Effector CD4-positive, alpha-beta T cell (primary cell): ENCODE measurements around the gene PALM2AKAP2.

Experiments used
- DNase-seq: peaks from one replicate; pipeline ENCODE4 v3.0.0-alpha.2; 2020

Gene PALM2AKAP2

DNA sequence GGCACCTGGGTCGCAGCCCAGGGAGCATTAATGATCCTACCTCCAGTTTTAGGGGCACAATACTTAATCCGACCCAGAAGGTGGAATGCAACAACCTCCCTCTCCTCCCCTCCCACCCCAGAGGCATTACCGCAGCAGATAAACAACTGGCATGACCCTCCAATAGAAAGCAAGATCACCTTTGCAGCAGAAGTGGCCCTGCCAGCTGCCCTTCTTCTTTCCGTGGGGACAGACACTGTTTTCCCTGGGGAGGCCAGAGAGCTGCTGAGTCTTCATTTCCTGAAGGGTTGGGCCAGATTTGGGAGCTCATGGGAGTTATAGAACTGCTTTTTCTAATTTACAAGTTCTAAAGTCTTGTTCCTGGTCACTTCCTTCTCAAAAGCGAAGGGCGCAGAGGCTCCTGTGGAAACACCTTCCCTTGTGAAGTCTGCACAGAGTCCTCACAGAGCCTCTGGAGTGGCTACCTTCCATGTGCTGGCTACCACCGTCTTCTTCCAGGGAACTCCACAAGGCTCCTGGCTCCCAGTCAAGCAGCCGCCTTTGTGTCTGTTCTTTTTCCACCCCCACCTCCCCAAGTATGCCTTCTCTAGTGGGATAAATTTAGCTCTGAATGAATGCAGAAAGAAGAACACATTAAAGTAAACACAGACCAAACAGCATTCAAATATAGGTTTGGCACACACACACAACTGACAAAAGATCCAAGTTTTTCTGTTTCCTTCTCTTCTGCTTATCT lies 8.0 kb upstream of the PALM2AKAP2 start:
- DNase-seq = no peak

DNA sequence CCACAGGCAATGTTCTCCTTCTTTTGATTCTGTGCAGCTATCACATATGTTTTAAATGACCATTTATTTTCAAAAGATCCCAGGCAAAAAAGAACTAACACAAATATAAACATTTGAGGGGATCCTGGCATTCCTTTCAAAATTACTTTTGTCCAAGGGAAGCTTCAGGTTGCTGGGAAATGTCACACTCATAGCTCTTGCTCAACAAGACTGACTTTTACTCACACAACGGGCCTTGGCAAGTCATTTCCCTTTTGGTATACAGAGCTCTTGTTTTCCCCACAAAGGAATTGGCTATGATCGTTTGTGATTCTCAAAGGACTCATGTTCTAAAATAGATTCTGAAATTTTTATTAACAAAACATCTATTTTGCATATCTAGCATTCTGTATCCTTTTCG lies 4.5 kb upstream of the PALM2AKAP2 start:
- DNase-seq = no peak

GRCh38 chr9:109776391-109776790 lies 3.6 kb upstream of the PALM2AKAP2 start:
- no peak for DNase-seq

DNA sequence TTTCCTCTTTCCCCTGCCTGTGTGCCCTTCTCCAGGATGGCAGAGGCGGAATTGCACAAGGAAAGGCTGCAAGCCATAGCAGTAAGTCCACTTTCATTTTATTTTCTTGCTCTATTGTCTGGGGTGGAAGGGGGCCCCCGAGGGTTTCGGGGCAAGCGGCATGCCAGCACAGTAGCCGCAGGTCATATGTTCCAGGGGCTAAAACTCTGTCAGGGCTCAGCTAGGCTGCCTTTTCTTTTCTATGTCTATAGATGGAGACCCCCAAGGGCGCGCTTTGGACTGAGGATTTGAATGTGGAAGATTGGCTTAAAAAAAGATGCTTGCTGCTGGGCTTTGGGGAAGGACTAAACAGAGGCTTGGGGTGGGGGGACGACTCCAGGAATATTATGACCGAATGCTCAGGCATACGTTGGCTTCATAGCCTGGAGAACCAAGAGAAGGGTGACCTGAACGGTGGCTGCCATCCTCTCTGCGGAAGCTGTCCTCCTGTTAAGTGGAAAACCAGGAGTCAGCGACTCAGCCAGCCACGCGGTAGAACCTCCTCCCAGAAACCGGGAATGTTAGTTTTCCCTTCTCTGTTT lies 545 bp downstream of the PALM2AKAP2 start:
- DNase-seq = no peak

DNA sequence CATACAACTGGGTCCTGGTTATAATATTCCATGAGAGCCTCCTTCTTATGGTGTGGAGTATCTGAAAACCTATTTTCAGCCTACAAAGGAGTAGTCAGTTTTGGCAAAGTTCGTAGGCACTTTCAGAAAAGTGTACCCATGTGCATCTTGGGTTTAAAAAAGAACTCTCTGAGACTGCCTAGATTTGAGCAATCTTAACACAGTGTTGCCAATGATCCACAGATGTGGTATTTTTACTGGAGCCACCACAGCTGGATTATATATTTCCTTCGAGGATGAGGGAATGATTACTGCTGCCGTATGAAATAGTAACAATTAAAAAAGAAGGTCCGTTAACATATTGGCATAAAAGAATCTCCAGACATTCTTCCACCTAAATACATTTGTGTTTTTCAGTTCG lies 1.1 kb downstream of the PALM2AKAP2 start:
- no peak for DNase-seq

- DNase-seq = no peak
These were observed 1.7 kb downstream of the PALM2AKAP2 start for GRCh38 chr9:109781541-109782197.

- no peak for DNase-seq
These were observed 7.7 kb downstream of the PALM2AKAP2 start for GRCh38 chr9:109787735-109788134.

GRCh38 chr9:109789556-109789955 lies 9.6 kb downstream of the PALM2AKAP2 start:
- DNase-seq = no peak

- no peak for DNase-seq
These were observed 10.0 kb downstream of the PALM2AKAP2 start for GRCh38 chr9:109789971-109790370.

DNA sequence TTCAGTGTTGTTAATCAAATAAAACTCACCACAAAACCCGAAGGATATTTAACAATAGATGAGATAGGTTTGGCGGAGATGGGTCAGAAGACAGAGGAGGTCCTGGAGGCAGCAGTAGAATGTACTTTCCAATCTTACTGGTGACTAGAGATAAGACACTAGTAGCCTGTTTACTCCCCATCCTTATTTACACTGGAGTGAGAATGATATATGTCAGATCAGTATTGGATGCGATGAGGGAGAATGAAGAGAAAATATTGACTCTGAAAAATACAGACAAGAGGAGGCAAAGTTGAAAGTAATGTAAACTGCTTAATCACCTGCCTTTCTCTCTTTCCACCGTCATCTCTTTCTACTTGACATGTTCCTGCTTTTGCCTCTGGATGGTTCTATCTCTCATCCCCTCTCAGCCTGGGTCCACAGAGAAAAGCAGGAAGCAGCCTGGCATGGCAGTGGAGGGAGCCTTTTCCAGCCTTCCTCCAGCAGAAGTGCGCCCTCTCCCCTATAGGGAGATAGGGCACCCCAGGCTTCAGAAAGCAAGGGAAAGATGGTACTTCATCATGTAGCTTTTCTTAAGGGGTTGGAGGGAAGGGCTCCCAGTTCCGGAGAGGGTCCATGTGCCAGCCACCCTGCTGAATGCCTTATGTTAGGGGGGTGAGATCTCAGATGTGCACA lies 11.1 kb downstream of the PALM2AKAP2 start:
- no peak for DNase-seq

DNA sequence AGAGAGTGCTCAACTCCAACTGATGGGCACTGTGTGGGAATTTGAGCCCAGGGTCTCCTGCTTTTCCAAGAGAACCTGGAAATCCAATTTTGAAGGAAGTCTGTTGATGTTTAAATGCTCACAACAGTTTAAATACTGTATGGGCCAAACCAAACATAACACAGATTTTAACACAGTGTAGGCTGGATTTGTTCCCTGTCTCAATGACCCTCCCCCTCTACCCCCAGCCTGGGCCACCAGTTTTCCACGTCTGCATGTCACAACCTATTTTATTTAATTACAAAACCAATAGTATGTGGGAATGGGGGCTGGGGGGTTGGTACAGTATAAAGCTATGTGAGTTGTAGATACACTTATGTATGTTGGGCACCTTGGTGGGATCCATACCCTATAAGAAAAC lies 11.7 kb downstream of the PALM2AKAP2 start:
- no peak for DNase-seq

DNA sequence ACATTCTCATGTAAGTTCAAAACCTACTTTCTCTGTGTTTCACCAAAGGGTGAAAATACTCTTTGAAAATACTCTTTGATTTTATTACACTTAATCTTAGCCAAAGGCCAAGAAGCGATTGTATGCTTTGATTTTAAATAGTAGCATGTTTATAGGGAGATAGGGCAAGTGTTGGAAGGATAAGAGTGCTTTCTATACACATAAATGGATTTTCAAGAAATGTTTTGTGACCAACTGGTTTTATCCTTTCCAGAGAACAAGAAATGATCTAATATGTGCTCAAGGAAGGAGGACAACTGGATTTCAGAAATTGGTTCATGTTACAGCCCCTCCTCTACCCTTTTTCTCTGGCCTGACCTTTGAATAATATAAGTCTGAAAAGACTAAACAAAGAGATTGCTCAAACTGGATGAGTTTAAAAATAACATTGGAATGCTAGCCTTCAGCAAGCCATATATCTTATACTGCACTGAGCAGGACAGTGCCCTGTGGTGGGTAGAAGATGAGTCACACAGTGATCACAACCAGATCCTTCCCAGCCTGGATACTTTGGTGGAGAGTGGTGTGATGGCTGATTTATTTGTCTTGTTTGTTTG lies 13.1 kb downstream of the PALM2AKAP2 start:
- DNase-seq = no peak

DNA sequence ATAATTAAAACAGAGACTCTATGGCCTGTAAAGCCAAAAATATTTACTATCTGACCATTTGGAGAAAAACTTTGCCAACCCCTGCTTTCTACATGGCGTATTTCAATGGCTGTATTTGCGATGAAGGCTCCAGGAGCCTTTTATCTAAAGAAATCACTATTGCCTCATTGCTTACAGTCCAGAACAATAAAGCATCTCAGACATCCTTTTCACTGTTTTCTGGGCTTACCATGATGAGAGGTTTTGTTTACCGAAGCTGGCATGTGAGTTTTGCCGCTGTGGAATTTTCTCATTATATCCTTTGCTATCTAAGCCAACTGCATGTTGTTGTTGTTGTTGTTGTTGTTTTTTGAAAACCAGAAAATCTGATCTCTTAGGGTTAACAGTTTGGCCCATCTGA lies 13.9 kb downstream of the PALM2AKAP2 start:
- DNase-seq = no peak

GRCh38 chr9:109794361-109795012 lies 14.5 kb downstream of the PALM2AKAP2 start:
- no peak for DNase-seq

DNA sequence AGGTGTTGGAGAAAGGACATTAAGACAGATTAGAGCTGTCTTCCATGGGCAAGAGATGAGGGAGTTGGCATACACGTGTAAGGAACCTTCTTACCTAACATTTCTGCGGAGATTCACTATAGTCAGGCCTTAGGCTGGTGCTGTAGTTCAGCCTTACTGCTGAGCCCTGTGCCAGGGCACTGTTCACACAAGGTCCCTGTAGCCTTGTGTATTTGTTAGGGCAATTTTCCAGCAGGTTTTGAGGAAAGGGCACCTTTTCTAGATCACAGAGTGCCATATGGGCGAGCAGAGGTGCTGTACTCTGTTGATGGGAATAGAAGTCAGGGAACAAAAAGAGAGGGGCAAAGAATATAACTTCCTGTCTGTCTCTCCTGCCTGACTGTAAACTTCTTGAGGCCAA lies 15.6 kb downstream of the PALM2AKAP2 start:
- no peak for DNase-seq

- DNase-seq = no peak
These were observed 16.1 kb downstream of the PALM2AKAP2 start for GRCh38 chr9:109796078-109796477.

- no peak for DNase-seq
These were observed 17.0 kb downstream of the PALM2AKAP2 start for GRCh38 chr9:109797006-109797405.

- DNase-seq = no peak
These were observed 17.5 kb downstream of the PALM2AKAP2 start for GRCh38 chr9:109797509-109797908.

GRCh38 chr9:109799141-109799540 lies 19.1 kb downstream of the PALM2AKAP2 start:
- no peak for DNase-seq

DNA sequence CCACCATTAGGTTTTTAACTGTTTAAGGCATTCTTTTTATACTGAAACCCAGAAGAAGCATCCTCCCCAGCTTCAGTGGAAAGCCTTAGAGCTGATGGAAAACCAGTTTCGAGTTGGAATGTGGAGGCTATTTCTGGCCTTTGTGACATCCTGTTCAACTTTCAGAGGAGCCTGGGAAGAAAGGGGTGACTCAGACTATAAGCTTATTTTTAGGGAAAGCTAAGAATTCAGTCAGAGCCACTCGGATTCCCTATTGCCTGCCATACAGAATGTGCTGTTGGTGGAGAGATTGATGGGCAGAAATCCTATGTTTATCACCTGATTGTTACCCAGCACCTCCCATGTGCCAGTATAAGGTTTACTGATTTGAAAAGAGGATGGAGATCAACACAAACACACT lies 19.8 kb downstream of the PALM2AKAP2 start:
- no peak for DNase-seq

GRCh38 chr9:109801484-109801883 lies 21.5 kb downstream of the PALM2AKAP2 start:
- no peak for DNase-seq

- DNase-seq = no peak
These were observed 22.5 kb downstream of the PALM2AKAP2 start for GRCh38 chr9:109802491-109802890.

DNA sequence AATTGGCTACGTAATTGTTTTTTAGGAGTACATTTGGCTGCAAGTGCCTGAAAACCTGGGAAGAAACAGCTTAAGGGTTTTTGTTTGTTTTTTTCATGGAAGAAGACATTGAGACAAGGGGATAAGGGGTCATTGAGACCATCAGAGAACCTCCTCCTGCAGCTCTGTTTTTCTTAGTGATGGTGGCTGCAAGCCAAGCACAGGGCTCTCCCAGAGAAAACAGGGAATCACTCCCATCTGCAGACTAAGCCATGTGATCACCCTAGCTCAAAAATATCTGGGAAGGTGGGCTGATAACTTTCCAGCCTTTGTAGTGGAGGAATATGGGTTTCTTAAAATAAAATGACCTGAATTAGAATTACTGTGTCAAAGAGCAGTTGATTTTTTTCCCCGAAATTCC lies 25.1 kb downstream of the PALM2AKAP2 start:
- no peak for DNase-seq
